Measurements from ENCODE around the gene LTBP3. TPM values are rescaled to one million over a fixed set of nuclear protein-coding genes. Genes with fewer than 3 reads are reported as not detected.

The LTBP3 gene
- polyA plus RNA-seq, 1 of the 3 experiments (the other 2 are of a cell fraction), result 167 TPM

- Histone ChIP-seq H3K9ac (peak overlapping the region; percentile 100), H3K9me2 (no peaks in the 10 kb centered on the region), H3K27ac (ENCODE audit: low read depth in 2 of 2, low read length in 1 of 2) (peak overlapping the region; percentile 99 to 100), H3K9me3 (no peaks in the 10 kb centered on the region), H4K20me1 (ENCODE audit: insufficient read depth) (peaks cover 42% of the 10 kb centered on the region), H3K4me1 (ENCODE audit: control insufficient read depth in 1 of 2, insufficient read depth in 2 of 2, low read depth in 1 of 2, low read length in 1 of 2) (peaks cover 24 to 28% of the 10 kb centered on the region in 2 experiments), H3K79me2 (ENCODE audit: insufficient read depth) (peaks cover 92% of the 10 kb centered on the region), H3F3A (replicated peaks; ENCODE audit: insufficient read depth) (peaks cover 78% of the 10 kb centered on the region), H3K27me3 (ENCODE audit: insufficient read depth) (no peaks in the 10 kb centered on the region), H3K36me3 (replicated peaks in 1 of 2; ENCODE audit: control insufficient read depth in 1 of 2, insufficient read depth in 2 of 2, low read length in 1 of 2) (peaks cover 31 to 41% of the 10 kb centered on the region in 2 experiments), H3K4me2 (peak overlapping the region; percentile 96), H3K4me3 (ENCODE audit: low read depth in 2 of 2, low read length in 1 of 2) (peak overlapping the region; percentile 84 to 87), H2AFZ (ENCODE audit: low read depth) (no peak overlapping the region)
- ChIA-PET POLR2A (interaction anchor here (0.9 to 26.8 kb wide), 20 partner anchors 9 to 374 kb away, joined by 3 to 1027 read pairs (median 6); partner anchors contain the start of genes DPF2, FAM89B, NEAT1 and PCNX3), CTCF (interaction anchor here (0.7 to 5.9 kb wide), 16 partner anchors 10 to 183 kb away, joined by 3 to 78 read pairs (median 4); partner anchors contain the start of genes FRMD8 and NEAT1)
- TF ChIP-seq SIN3A (IDR thresholded peaks at IDR 0.05; ENCODE audit: borderline replicate concordance, low read depth, low read length) (peak; percentile 21; the same call in 1 of the 2 replicates), FOXM1 (IDR thresholded peaks at IDR 0.05; ENCODE audit: low read depth) (no peak), YY1 (IDR thresholded peaks at IDR 0.05; ENCODE audit: low read depth) (peak; percentile 83), REST (IDR thresholded peaks at IDR 0.05; ENCODE audit: low read depth, low read length) (0 out of 2 replicates have a peak, but pooled peaks have one; percentile 3)
- WGBS (ENCODE audit: low lambda C conversion rate), result 2% methylated on average over 24 of the region's 24 CpGs
- DNase-seq, result no peak
Observed at GRCh38 chr11:65498042-65498726, 60.0 kb downstream of the LTBP3 start.

- WGBS (ENCODE audit: low lambda C conversion rate), result 2% methylated on average over 13 of the region's 61 CpGs
- peak overlapping the region; percentile 100 for H3K27ac ChIP-seq (ENCODE audit: low read depth in 2 of 2, low read length in 1 of 2)
- peaks cover 32 to 36% of the 10 kb centered on the region in 2 experiments for H3K4me1 ChIP-seq (ENCODE audit: control insufficient read depth in 1 of 2, insufficient read depth in 2 of 2, low read depth in 1 of 2, low read length in 1 of 2)
- peaks cover 86% of the 10 kb centered on the region for H3K79me2 ChIP-seq (ENCODE audit: insufficient read depth)
- H3K9me3 ChIP-seq, result no peaks in the 10 kb centered on the region
- peak; percentile 91 for DNase-seq
- peak overlapping the region; percentile 100 for H3K9ac ChIP-seq
- H3K9me2 ChIP-seq, result no peaks in the 10 kb centered on the region
- no peaks in the 10 kb centered on the region for H3K27me3 ChIP-seq (ENCODE audit: insufficient read depth)
- peaks cover 34% of the 10 kb centered on the region for H4K20me1 ChIP-seq (ENCODE audit: insufficient read depth)
- no peak overlapping the region for H2AFZ ChIP-seq (ENCODE audit: low read depth)
- H3K36me3 ChIP-seq (replicated peaks in 1 of 2; ENCODE audit: control insufficient read depth in 1 of 2, insufficient read depth in 2 of 2, low read length in 1 of 2), result peaks cover 23 to 33% of the 10 kb centered on the region in 2 experiments
- H3K4me2 ChIP-seq, result peak overlapping the region; percentile 96
- H3K4me3 ChIP-seq (ENCODE audit: low read depth in 2 of 2, low read length in 1 of 2), result peak overlapping the region; percentile 84 to 87
- ChIA-PET CTCF (interaction anchor here (0.7 to 5.9 kb wide), 14 partner anchors 9 to 208 kb away, joined by 3 to 78 read pairs (median 6); partner anchors contain the start of genes FRMD8 and NEAT1), POLR2A (interaction anchor here (0.6 to 26.8 kb wide), 14 partner anchors 10 to 374 kb away, joined by 3 to 1027 read pairs (median 12); partner anchors contain the start of genes NEAT1, PCNX3 and SLC25A45)
- H3F3A ChIP-seq (replicated peaks; ENCODE audit: insufficient read depth), result peaks cover 78% of the 10 kb centered on the region
- TF ChIP-seq RAD21 (IDR thresholded peaks at IDR 0.05; ENCODE audit: low read length) (peak; percentile 22), MEF2A (IDR thresholded peaks at IDR 0.05; ENCODE audit: borderline replicate concordance, low read depth) (peak; percentile 83; the same call in 1 of the 2 replicates), POLR2AphosphoS5 (IDR thresholded peaks at IDR 0.05; ENCODE audit: low read depth, low read length) (peak; percentile 75), SIN3A (IDR thresholded peaks at IDR 0.05; ENCODE audit: borderline replicate concordance, low read depth, low read length) (peak; percentile 98; the same call in 1 of the 2 replicates), RCOR1 (IDR thresholded peaks at IDR 0.05; ENCODE audit: low read length) (no peak; the same call in 1 of the 2 replicates), NFIC (IDR thresholded peaks at IDR 0.05; ENCODE audit: borderline replicate concordance) (peak; percentile 45; the same call in 1 of the 2 replicates), TCF12 (IDR thresholded peaks at IDR 0.05) (peak; percentile 78), CHD2 (IDR thresholded peaks at IDR 0.05; ENCODE audit: low read length, partially characterized antibody) (peak; percentile 98), YY1 (IDR thresholded peaks at IDR 0.05; ENCODE audit: low read depth) (peak; percentile 88), REST (IDR thresholded peaks at IDR 0.05; ENCODE audit: low read depth, low read length) (peak; percentile 81), JUND (IDR thresholded peaks at IDR 0.05) (no peak), CTCF (IDR thresholded peaks at IDR 0.05) (peak; percentile 15; the same call in 1 of the 2 replicates)
Observed at GRCh38 chr11:65497141-65498041, 60.8 kb downstream of the LTBP3 start.
